NCI-H2196 treated with DMSO at 0.1 percent for 48 hours (cell line): ENCODE results near the gene BLM.
"Not testable (repeated sequence)": the region's sequence is repeated elsewhere in the genome, so short reads cannot be mapped to it uniquely, and the experiment has no call there.

Experiments used
- DNase-seq: peaks from one replicate; lab custom pipeline; 2025; ENCODE audit not compliant: unreplicated experiment; lab: John Stamatoyannopoulos, UW

BLM gene

DNA sequence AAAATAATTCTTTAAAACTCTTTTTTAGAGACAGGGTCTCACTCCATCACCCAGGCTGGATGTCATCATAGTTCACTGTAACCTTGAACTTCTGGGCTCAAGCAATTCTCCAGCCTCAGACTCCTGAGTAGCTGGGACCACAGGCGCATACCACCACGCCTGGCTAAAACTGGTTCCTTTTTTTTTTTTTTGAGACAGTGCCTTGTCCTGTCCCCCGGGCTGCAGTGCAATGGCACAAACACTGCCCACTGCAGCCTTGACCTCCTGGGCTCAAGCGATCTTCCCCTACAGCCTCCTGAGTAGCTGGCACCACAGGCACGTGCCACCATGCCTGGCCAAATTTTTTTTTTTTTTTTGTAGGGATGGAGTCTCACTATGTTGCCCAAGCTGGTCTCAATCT lies 127.5 kb downstream of the BLM start:
- no peak for DNase-seq

DNA sequence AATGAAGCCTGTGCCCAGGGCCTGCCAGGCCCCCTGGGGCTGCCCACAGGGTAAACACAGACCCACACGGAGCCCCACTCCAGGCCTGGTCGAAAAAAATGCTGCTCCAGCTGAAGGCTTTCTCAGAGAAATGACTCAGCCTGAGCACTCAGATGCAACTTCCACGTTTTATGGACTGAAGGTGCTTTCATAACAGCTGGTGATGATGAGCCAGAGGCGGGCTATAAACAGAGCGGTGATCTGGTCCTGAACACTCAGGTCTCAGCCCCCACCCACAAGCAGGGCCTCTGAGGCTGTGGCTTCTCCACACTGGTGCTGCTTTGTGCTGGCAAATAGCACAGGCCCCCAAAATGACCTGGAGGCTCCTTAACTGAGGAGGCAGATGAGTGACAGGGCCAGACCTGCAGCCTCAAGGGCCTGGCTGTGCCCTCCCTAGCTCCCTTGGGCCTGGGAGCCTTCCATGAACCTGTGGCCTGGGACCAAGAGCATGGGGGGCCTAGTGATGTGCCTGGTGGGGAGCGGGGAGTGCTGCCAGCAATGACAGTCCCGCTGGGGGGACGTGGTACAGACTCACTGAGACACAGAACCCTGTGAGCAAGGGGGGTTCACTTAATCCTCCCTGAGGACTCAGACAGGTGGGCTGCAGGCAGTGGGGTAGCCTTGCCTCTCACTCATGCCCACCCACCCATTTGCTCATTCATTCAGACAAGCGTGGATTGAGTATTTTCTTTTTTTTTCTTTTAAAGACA lies 128.2 kb downstream of the BLM start:
- DNase-seq = no peak

DNA sequence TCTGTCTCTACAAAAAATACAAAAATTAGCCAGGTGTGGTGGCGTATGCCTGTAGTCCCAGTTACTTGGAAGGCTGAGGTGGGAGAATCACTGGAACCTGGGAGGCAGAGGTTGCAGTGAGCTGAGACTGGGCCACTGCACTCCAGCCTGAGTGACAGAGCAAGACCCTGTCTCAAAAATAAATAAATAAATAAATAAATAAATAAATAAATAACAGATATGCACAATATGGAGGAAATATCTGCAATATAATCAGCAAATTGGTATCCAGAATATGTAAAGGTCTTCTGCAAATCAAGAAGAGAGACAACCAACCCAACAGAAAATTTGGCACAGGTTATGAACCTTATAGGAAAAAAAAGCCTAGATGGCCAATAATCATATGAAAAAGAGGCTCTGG lies 132.3 kb downstream of the BLM start:
- not testable (repeated sequence) for DNase-seq

DNA sequence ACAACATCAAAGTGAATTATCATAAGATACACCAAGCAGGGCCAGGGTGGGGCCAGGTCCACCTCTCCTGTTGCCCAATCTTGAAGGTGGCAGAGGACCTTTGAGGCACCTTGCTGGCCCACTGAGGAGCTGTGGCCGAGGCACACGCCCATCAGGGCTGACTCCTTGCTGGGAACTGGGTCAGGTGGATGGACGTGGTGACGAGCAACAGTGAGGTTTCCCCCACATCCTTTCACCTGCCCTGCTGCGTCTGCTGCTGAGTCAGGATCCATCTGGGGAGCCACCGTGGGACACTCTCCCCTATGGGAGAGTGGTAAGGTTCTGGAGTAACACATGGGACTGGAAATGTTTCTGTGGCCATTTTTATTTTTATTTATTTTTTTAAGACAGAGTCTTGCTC lies 134.0 kb downstream of the BLM start:
- no peak for DNase-seq

DNA sequence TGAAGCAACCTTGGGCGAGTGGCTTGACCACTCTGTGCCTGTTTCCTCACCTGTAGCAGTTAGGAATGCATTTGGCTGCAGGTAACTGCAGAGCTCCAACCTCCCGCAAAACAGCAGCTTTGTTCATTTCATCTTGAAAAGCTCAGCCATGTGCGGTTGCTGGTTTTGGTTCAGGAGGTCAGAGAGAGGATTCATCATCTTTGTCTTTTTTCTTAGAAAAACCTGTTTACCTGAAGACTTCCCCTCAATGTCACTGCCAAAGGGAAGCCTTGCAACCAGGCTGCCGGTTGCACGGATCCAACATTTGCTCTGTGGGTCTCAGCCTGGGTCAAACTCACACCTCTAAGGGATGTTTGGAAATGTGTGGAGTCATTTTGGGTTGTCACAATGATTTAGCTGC lies 134.8 kb downstream of the BLM start:
- DNase-seq = no peak

DNA sequence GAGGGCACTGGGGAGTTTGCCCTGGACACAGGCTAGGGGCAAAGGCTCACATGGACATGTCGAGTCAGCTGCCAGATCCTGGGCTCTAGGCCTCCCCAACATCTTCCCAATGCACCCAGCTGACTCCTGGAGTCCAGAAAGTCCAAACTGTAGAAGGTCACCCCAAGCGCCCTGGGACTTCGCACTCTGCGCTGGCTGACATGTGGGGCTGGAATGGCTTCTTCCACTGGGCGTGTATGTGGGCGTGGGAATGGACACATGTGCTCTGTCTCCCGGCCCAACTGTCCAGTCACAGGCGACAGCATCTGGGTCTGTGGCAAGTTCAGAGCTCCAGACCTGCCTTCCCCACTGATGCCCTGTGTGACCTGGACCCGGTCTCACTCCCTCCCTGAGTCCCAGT lies 138.0 kb downstream of the BLM start:
- no peak for DNase-seq

DNA sequence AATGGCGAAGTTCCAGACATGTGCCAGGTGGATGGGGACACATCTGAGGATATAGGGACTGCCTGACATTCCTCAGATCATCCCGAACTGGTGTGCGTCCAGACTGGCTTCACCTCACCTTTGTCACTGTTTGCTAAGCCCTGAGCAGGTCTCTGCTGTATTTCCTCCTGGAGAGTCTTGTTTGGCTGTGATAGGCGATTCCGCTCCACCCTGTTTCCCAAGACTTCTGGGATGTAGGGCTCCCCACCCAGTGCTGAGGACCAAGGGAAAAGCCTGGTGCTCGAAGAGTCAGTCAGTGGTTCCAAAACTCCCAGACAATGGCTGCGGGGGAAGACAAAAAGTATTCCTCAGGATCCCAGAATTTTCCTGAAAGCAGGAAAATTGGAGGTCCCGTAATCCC lies 140.2 kb downstream of the BLM start:
- no peak for DNase-seq

DNA sequence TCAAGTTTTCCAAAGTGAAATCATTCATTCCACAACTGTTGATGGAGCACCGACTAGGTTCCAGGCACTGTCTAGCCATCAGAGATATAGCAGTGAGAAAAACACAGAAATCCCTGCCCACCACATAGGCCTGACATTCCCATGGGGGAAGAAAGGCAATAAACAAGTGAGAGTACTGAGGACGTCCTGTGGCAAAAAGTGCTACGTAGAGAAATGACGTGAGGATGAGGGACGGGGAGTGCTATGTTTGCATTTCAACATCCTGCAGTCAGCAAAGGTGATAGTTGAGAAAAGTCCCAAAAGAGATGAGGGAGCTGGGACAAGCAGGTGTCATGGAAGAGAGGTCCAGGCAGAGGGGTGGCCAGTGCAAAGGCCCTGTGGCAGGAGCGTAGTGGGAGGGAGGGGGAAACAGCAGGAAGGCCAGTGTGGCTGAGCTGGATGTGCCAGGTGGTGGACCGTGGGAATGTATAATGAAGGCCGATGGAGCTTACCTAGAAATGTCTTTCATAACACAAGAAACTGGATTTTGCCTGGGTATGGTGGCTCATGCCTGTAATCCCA lies 140.8 kb downstream of the BLM start:
- DNase-seq = no peak

DNA sequence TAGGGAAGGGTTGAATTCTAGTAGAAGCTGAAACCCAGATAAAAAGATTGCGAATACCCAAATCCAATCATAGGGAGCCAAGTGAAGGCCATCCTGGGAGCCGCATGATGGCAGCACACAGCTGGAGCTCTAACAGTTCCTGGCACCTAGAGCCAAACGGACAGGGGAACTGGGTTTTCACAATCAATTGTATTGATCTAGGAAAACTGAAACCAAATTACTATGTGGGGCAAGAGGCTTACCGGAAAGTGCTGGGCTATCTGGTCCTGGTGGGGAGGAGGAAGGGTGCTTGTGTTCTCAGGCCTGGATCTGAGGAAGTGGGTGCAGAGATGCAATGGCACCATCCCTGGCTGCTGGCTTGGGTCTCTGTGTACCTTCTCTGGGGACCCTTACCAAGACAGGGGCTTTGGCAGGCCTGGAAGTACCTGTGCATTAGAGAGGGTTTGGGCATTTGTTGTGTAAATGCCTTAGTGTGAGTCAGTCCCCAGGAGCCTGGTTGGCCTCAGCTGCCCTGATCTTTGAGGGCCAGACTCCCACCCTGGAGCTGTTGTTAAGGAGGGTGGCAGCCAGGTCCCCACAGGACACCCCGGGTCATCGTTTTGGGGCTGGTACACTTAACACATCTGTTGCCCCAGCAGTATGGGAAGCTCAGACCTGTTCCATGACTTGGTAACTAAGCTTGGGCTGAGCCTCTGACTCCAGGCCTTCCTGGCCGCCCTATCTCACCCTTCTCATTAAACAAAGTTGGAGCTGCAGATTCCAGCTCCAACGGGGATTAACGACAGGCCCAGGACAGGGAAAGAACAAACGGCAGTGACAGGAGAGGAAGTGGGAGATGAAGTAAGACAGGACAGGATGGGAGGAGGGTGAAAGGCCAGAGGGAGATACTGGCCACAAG lies 142.3 kb downstream of the BLM start:
- DNase-seq = no peak

DNA sequence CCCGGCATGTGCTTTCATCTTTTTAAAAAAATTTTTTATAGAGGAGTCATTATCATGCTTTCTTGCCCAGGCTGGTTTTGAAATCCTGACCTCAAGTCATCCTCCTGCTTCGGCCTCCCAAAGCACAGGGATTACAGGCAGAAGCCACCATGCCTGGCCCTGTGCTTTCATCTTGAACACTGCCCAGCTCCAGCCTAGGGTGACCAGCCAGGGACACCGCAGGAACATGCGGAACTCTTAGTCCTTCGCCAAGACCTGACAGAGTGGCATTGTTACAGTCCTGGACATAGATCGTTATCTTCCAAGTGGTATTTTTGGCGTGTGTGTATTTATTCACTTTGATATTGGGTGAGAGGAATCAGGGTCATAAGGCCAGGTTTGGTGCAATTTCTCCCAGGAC lies 143.3 kb downstream of the BLM start:
- DNase-seq = no peak

DNA sequence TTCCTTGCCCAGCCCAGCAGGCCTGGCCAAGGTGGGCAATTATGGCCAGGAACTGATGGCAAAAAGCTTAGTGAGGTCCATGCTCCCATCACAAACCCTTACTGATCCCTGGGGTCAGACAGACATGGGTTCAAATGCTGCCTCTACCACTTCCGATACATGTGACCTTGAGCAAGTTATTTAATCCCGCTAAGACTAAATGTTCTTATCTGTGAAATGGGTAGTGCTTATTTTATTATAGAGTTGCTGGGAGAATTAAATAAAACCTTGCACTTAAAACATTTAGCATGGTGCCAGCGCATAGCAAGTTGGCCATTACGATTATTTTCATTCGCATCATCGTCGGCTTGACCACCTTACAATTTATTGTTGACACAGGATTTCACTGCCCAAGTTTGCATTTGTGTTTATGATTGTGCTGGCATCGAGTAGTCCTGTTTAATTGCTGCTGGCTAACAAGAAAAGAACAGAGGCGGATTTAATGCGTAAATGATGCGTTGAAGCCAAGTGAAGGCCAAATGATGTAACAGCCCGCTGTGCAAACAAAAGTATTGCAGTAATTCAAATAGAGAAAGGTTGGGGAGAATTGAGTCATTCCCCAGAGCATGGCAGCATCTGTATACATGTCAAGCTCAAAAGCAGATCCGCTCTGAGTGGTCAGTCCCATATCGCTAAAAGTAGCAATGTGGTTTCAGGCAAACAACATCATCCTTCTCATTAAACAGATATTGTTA lies 144.0 kb downstream of the BLM start:
- peak; percentile 76 for DNase-seq

DNA sequence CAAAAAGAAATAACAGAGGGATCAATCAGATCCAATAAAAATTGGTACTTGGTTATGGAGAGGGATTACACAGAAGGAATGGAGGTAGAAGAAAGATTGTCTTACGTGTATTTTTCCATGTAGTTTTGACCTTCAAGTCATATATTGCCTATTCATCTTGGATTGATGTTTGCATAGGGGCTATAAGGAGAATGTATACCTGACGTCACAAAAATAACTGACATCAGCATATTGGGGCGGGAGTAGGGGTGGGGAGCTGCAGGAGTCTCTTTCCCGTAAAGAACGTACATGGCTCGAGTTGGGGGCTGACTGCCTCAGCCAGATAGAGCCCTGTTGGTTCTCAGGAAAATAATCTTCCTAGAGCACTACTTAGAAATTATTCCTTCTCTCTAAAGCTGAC lies 145.3 kb downstream of the BLM start:
- no peak for DNase-seq

DNA sequence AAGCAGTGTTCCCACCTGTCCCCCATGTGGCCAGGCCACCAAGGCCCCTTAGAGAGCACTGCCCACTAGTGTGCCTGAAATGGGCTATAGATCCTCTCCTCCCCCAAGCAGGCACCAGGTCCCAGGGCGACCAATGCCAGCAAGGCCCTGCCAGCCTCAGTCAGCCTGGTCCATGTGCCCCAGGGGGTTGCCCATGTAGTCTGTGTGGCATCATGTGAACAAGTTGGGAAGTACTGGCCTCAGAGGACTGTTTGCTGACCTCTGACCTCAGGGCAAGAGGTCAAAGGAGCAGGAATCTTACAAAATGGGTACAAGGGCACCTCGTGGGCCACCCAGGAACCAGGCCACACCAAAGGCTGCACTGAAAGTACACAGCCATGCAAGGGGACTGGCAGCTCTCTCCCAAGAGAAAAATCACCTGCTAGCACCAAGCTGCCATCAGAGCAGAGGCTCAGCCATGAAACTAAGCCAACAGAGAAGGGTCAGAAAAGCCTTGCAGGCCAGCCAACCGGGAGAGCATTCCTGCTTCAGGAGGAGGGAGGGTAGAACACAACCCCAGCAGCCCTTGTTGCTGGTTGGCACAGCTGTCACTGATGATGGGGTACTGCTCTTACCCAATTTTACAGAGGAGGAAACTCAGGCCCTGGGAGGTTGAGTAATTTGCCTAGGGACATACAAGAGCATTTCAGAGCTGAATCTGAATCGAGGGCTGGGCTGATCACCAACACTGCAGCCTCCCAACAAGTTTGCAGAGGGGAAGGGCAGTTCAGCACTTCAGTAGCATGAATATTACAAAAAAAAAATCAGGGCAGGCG lies 146.0 kb downstream of the BLM start:
- DNase-seq = no peak

DNA sequence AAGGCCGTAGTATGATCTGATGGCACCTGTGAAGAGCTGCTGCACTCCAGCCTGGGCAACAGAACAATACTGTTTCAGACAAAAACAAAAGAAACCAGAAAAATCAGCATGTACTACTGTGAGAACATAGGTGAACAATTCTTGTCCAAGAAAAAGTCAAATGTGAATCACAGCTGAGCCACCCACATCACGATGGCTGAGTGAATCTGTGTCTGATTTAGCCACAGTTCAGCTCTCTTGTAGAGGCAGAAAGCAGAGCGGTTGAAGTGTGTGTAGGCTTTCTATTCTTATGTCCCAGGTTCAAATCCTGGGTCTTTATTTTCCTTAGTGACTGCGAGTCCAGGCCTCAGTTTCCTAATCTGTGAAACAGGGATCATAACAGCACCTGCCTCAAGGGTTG lies 146.8 kb downstream of the BLM start:
- DNase-seq = no peak

DNA sequence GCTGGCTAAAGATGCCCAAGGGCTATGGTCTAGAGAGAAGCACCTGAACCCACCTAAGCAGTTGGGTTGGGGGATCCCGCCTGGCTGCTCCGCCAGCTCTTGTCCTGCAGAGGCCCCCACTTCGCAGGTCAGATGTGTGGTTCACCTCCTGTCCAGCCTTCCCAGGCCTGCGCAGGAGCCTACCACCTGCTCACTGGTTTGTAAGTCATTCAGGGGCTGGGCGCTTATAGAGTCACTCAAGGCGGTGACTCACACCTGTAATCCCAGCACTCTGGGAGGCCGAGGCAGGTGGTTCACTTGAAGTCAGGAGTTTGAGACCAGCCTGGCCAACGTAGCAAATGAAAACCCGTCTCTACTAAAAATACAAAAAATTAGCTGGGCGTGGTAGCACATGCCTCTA lies 147.4 kb downstream of the BLM start:
- no peak for DNase-seq

DNA sequence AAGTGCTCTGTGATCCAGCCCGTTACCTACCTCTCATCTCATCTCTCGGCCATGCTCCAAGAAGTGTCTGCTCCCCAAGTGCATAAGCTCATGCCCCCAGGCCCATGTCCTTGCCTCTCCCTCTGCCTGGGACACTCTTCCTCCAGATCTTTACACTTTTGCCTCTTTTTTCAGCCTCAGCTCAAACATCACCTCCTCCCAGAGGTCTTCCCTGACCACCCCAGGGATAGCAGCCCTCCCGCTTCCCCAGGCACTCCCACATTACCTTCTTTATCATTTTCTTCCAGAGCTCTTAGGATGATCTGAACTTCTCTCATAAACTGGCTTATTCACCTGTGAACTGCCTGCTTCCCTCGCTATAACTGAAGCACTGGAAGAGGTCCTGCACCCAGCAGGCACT lies 148.6 kb downstream of the BLM start:
- no peak for DNase-seq
